ENCODE results near the gene TGFB1I1. TPM values are rescaled to one million over a fixed set of nuclear protein-coding genes. Genes with fewer than 3 reads are reported as not detected.
A peak's percentile ranks its signal among the peaks of the same experiment; 100 is the strongest.

Gene TGFB1I1
- total RNA-seq, 1 donor from 2014 or later = 25.6 TPM

DNA sequence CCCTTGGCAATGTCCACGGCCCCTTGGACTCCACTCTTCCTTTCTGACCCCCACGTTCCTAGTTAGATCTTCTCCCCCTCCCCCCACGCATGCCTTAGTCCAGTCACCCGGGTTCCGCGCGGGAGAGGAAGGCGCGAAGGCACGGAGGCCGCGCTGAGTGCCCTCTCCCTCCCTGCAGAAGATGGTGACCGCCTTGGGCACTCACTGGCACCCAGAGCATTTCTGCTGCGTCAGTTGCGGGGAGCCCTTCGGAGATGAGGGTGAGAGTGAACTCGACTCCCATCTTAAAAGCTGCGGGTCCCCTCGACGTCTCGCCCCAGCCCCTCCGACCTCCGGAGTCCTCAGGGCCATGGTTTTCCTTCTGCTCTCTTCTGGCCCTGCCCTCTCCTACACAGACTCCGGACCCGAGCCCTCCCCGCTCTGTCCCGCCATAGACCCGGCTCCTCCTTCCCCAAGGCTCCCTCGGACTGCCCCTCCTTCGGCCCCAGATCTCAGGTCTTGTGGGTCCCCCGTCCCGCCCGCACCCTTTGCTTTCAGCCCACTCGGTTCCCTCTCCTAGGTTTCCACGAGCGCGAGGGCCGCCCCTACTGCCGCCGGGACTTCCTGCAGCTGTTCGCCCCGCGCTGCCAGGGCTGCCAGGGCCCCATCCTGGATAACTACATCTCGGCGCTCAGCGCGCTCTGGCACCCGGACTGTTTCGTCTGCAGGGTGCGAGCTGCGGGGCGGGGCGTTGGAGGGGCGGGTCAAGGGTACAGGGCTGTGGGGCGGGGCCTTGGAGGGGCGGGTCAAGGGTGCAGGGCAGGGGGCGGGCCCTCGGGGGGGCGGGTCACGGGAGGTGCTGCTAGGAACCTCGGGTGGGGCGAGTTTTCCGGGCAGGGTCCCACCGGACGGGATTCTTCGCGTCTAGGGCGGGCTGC, 4.6 kb downstream of the TGFB1I1 start:
- H3K27me3 Mint-ChIP-seq = peaks cover 53% of the 10 kb centered on the region
- peak overlapping the region; percentile 86 for H3K4me3 Mint-ChIP-seq
- peaks cover 8% of the 10 kb centered on the region for H3K4me1 Mint-ChIP-seq (ENCODE audit: unreplicated experiment)
- no peak for DNase-seq (ENCODE audit: extremely low spot score, unreplicated experiment)
- H3K27ac Mint-ChIP-seq = peak overlapping the region; percentile 36
- H3K9me3 Mint-ChIP-seq = no peaks in the 10 kb centered on the region
- H3K36me3 Mint-ChIP-seq = peaks cover 5% of the 10 kb centered on the region
- TF ChIP-seq, protein P1, sequence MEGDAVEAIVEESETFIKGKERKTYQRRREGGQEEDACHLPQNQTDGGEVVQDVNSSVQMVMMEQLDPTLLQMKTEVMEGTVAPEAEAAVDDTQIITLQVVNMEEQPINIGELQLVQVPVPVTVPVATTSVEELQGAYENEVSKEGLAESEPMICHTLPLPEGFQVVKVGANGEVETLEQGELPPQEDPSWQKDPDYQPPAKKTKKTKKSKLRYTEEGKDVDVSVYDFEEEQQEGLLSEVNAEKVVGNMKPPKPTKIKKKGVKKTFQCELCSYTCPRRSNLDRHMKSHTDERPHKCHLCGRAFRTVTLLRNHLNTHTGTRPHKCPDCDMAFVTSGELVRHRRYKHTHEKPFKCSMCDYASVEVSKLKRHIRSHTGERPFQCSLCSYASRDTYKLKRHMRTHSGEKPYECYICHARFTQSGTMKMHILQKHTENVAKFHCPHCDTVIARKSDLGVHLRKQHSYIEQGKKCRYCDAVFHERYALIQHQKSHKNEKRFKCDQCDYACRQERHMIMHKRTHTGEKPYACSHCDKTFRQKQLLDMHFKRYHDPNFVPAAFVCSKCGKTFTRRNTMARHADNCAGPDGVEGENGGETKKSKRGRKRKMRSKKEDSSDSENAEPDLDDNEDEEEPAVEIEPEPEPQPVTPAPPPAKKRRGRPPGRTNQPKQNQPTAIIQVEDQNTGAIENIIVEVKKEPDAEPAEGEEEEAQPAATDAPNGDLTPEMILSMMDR (conservative IDR thresholded peaks at IDR 0.05) = no peak

- Mint-ChIP-seq H3K27me3 (peaks cover 58% of the 10 kb centered on the region), H3K4me3 (peak overlapping the region; percentile 86), H3K36me3 (peaks cover 5% of the 10 kb centered on the region), H3K27ac (peak overlapping the region; percentile 66), H3K4me1 (ENCODE audit: unreplicated experiment) (peaks cover 5% of the 10 kb centered on the region), H3K9me3 (no peaks in the 10 kb centered on the region)
- TF ChIP-seq, protein P1 (conservative IDR thresholded peaks at IDR 0.05) = peak; percentile 52
- DNase-seq (ENCODE audit: extremely low spot score, unreplicated experiment) = no peak
Measured at GRCh38 chr16:31477220-31478216, 5.6 kb downstream of the TGFB1I1 start.

- Mint-ChIP-seq H3K4me3 (peak overlapping the region; percentile 9), H3K27ac (no peak overlapping the region), H3K36me3 (no peaks in the 10 kb centered on the region), H3K27me3 (peaks cover 56% of the 10 kb centered on the region), H3K4me1 (ENCODE audit: unreplicated experiment) (no peaks in the 10 kb centered on the region), H3K9me3 (no peaks in the 10 kb centered on the region)
- DNase-seq (ENCODE audit: extremely low spot score, unreplicated experiment) = no peak
- TF ChIP-seq, protein P1 (conservative IDR thresholded peaks at IDR 0.05) = no peak
Measured at GRCh38 chr16:31478956-31479355, 7.0 kb downstream of the TGFB1I1 start.

DNA sequence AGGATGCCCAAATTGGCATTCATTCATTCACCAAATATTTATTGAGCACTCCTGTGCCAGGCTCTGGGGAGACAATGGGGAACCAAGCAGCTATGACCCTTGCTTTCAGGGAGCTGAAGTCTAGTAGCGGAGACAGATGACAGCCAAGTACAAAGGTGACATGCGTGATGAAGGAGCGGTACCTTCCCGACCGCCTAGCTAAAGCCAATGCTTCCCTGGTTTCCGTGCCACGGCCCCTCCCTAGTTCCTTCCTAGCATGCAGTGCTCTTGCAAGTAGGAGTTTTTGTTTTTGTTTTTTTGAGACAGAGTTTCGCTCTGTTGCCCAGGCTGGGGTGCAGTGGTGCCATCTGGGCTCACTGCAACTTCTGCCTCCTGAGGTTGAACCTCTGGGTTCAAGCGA, 7.8 kb downstream of the TGFB1I1 start:
- peaks cover 54% of the 10 kb centered on the region for H3K27me3 Mint-ChIP-seq
- H3K4me3 Mint-ChIP-seq = no peak overlapping the region
- no peak overlapping the region for H3K27ac Mint-ChIP-seq
- H3K4me1 Mint-ChIP-seq (ENCODE audit: unreplicated experiment) = no peaks in the 10 kb centered on the region
- DNase-seq (ENCODE audit: extremely low spot score, unreplicated experiment) = no peak
- no peaks in the 10 kb centered on the region for H3K9me3 Mint-ChIP-seq
- TF ChIP-seq, protein P1 (conservative IDR thresholded peaks at IDR 0.05) = no peak
- H3K36me3 Mint-ChIP-seq = no peaks in the 10 kb centered on the region

GRCh38 chr16:31480851-31481536, 9.0 kb downstream of the TGFB1I1 start:
- no peaks in the 10 kb centered on the region for H3K9me3 Mint-ChIP-seq
- H3K27me3 Mint-ChIP-seq = peaks cover 58% of the 10 kb centered on the region
- no peaks in the 10 kb centered on the region for H3K36me3 Mint-ChIP-seq
- H3K4me1 Mint-ChIP-seq (ENCODE audit: unreplicated experiment) = no peaks in the 10 kb centered on the region
- no peak for DNase-seq (ENCODE audit: extremely low spot score, unreplicated experiment)
- no peak overlapping the region for H3K4me3 Mint-ChIP-seq
- TF ChIP-seq, protein P1 (conservative IDR thresholded peaks at IDR 0.05) = no peak
- H3K27ac Mint-ChIP-seq = no peak overlapping the region

Measured in type B pancreatic cell (in vitro differentiated cells).